HL-60 (cell line): ENCODE measurements around the gene NPRL2.

Source experiments
- CTCF ChIP-seq: IDR thresholded peaks from one replicate; pipeline ENCODE4 v1.5.1; 2011; ENCODE audit warnings: low read length, control low read depth, inconsistent platforms; ENCODE audit not compliant: insufficient read depth
- GABPA ChIP-seq: IDR thresholded peaks from 2 replicates; pipeline ENCODE4 v1.6.1; 2012; ENCODE audit warnings: low read depth
- POLR2AphosphoS5 ChIP-seq: IDR thresholded peaks from 2 replicates; pipeline ENCODE4 v1.6.1; 2012; ENCODE audit warnings: low read depth
- REST ChIP-seq: IDR thresholded peaks from 2 replicates; pipeline ENCODE4 v1.6.1; 2012; ENCODE audit warnings: low read depth; ENCODE audit not compliant: insufficient replicate concordance

- TF ChIP-seq CTCF (no peak), POLR2AphosphoS5 (no peak), REST (no peak), GABPA (no peak)
Measured at GRCh38 chr3:50371133-50371685, 20.6 kb upstream of the NPRL2 start.
